B cell (primary cell): ENCODE data around the gene VIPR2. TPM values are rescaled to one million over a fixed set of nuclear protein-coding genes. Genes with fewer than 3 reads are reported as not detected.

Source experiments
- ATAC-seq: fragments of 200-7000 bp; cut with Tn5 transposase; one replicate; pipeline ENCODE4 v1.10.0; 2021; ENCODE audit warnings: low read depth, mild to moderate bottlenecking, moderate number of reproducible peaks, moderate library complexity
- CTCF ChIA-PET: fragments of 350-600 bp; sonication (Branson Sonifier 250); formaldehyde crosslinking; loops from one replicate; lab custom pipeline; 2021; ENCODE audit warnings: antibody characterized with exemption, inconsistent platforms; lab: Charles Lee
- POLR2A ChIA-PET: fragments of 350-600 bp; sonication (Branson Sonifier 250); formaldehyde crosslinking; loops from one replicate; lab custom pipeline; 2021; ENCODE audit warnings: antibody characterized with exemption; lab: Charles Lee
- DNase-seq: peaks from one replicate; pipeline ENCODE4 v3.0.0; 2013
- H2AFZ ChIP-seq: 2 replicates; pipeline ENCODE4 v1.6.1; 2012; ENCODE audit warnings: mild to moderate bottlenecking, low read depth, low read length; ENCODE audit not compliant: insufficient read depth, poor library complexity, severe bottlenecking
- H3K27ac ChIP-seq, 2 donors: 1 replicate in 1 of 2; 2 replicates in 1 of 2; pipeline ENCODE4 v1.5.1; 2012 to 2013; ENCODE audit warnings: low read length in 2 of 2, mild to moderate bottlenecking in 2 of 2, moderate library complexity in 1 of 2
- H3K27me3 ChIP-seq, 4 experiments: fragments of 200-600 bp in 1 of 4; sonication (generic) in 1 of 4; replicated peaks in 1 of 4; 1 replicate in 2 of 4; 2 replicates in 2 of 4; pipeline versions ENCODE4 v1.6.1 to v1.7.0; 2013 to 2016; ENCODE audit warnings: low read length in 3 of 4, mild to moderate bottlenecking in 2 of 4, mixed read lengths in 1 of 4, moderate library complexity in 1 of 4; ENCODE audit not compliant: insufficient read depth in 4 of 4, control insufficient read depth in 3 of 4; ENCODE audit errors: control extremely low read depth in 1 of 4
- H3K36me3 ChIP-seq, 2 experiments: replicated peaks in 1 of 2; 1 replicate in 1 of 2; 2 replicates in 1 of 2; pipeline versions ENCODE4 v1.6.1 to v1.7.1; 2013; ENCODE audit warnings: low read length in 1 of 2; ENCODE audit not compliant: insufficient read depth in 2 of 2, control insufficient read depth in 1 of 2; ENCODE audit errors: control extremely low read depth in 1 of 2, extremely low read depth in 1 of 2
- H3K4me1 ChIP-seq, 2 donors: fragments of 200-600 bp in 1 of 2; sonication (generic) in 1 of 2; 1 replicate in 1 of 2; 2 replicates in 1 of 2; pipeline versions ENCODE4 v1.5.1 to v1.6.1; 2013 to 2017; ENCODE audit warnings: low read length in 2 of 2; ENCODE audit not compliant: control insufficient read depth in 2 of 2, insufficient read depth in 2 of 2
- H3K4me2 ChIP-seq: replicated peaks from 2 replicates; pipeline ENCODE3; 2012; ENCODE audit warnings: mild to moderate bottlenecking, low read depth, low read length; ENCODE audit not compliant: poor library complexity, severe bottlenecking
- H3K4me3 ChIP-seq, 5 experiments: fragments of 200-600 bp in 1 of 5; sonication (generic) in 1 of 5; 1 replicate in 3 of 5; 2 replicates in 2 of 5; pipeline versions ENCODE4 v1.5.1 to v1.7.0; 2011 to 2016; ENCODE audit warnings: low read length in 4 of 5, mild to moderate bottlenecking in 4 of 5, low read depth in 2 of 5, control low read depth in 1 of 5, moderate library complexity in 1 of 5; ENCODE audit not compliant: insufficient read depth in 1 of 5; ENCODE audit errors: control extremely low read depth in 1 of 5, extremely low read depth in 1 of 5
- H3K79me2 ChIP-seq: fragments of 200-600 bp; sonication (generic); one replicate; pipeline ENCODE4 v1.6.0; 2016; ENCODE audit warnings: low read length; ENCODE audit not compliant: control insufficient read depth, insufficient read depth
- H3K9ac ChIP-seq: fragments of 200-600 bp; sonication (generic); 2 replicates; pipeline ENCODE4 v1.6.1; 2017; ENCODE audit warnings: mild to moderate bottlenecking, low read length, moderate library complexity
- H3K9me3 ChIP-seq, 3 donors: one replicate each; pipeline versions ENCODE4 v1.6.1 to v1.7.1; 2013; ENCODE audit warnings: low read length in 2 of 3; ENCODE audit not compliant: control insufficient read depth in 2 of 3, insufficient read depth in 1 of 3; ENCODE audit errors: control extremely low read depth in 1 of 3
- H4K20me1 ChIP-seq: 2 replicates; pipeline ENCODE4 v1.6.0; 2012; ENCODE audit warnings: mild to moderate bottlenecking, low read length; ENCODE audit not compliant: insufficient read depth, control insufficient read depth, poor library complexity, severe bottlenecking
- H3K27ac Mint-ChIP-seq: one replicate; pipeline ENCODE4 v1.8.0; 2021; ENCODE audit warnings: mixed read lengths
- H3K27me3 Mint-ChIP-seq: one replicate; pipeline ENCODE4 v1.8.0; 2021; ENCODE audit warnings: mixed read lengths
- H3K4me1 Mint-ChIP-seq: one replicate; pipeline ENCODE4 v1.8.0; 2021; ENCODE audit warnings: mixed read lengths
- H3K4me3 Mint-ChIP-seq: one replicate; pipeline ENCODE4 v1.8.0; 2021; ENCODE audit warnings: mixed read lengths
- H3K9me3 Mint-ChIP-seq: one replicate; pipeline ENCODE4 v1.8.0; 2022; ENCODE audit warnings: mixed read lengths; ENCODE audit not compliant: insufficient read depth
- CTCF ChIP-seq: fragments of 200-600 bp; IDR thresholded peaks from one replicate; pipeline ENCODE4 v1.8.0; 2022; ENCODE audit warnings: antibody characterized with exemption, mild to moderate bottlenecking
- EZH2 ChIP-seq: IDR thresholded peaks from 2 replicates; pipeline ENCODE4 v1.6.1; 2012; ENCODE audit warnings: borderline replicate concordance, low read depth, mild to moderate bottlenecking, moderate library complexity, low read length; ENCODE audit not compliant: insufficient read depth, poor library complexity, severe bottlenecking
- WGBS: methylation state at CpG from one replicate; pipeline ENCODE4 v1.1.5; 2013; ENCODE audit warnings: missing lambda C conversion rate; ENCODE audit not compliant: insufficient coverage; 5-methylcytosine and 5-hydroxymethylcytosine counted together
- intact Hi-C: fragments of 100-400 bp; cut with micrococcal nuclease; formaldehyde crosslinking; loops from one replicate; pipeline ENCODE4 v1.10.0; 2022
- polyA plus RNA-seq: library from polyadenylated mRNA; depleted of rRNA; stranded (reverse); fragments of >200 nt; gene quantifications from 2 replicates; pipeline ENCODE4 v1.2.3, GENCODE V29; 2012
- total RNA-seq, 2 donors: library from RNA; stranded (reverse); fragments of 120-200 nt in 1 of 2; gene quantifications; 1 replicate in 1 of 2; 2 replicates in 1 of 2; pipeline versions ENCODE4 v1.2.3 to v1.2.4, GENCODE V29; 2013 to 2022

Gene VIPR2
- total and polyA plus RNA-seq, 2 donors (not counting 1 experiment from before 2014, with no cell fraction given): not detected

GRCh38 chr7:159114981-159115380 lies 29.7 kb downstream of the VIPR2 start:
- intact Hi-C loops: no loop called here
- ChIA-PET POLR2A (no interaction called here), CTCF (no interaction called here)
- Histone ChIP-seq H3K79me2 (no peaks in the 10 kb centered on the region), H4K20me1 (no peaks in the 10 kb centered on the region), H3K36me3 (no peaks in the 10 kb centered on the region), H3K27me3 (peaks cover 0 to 12% (median 0%) of the 10 kb centered on the region in 4 experiments), H3K27ac (no peak overlapping the region), H3K9ac (no peak overlapping the region), H3K4me3 (no peak overlapping the region), H3K4me2 (no peak overlapping the region), H3K9me3 (peaks cover 0 to 24% (median 0%) of the 10 kb centered on the region in 3 donors), H3K4me1 (no peaks in the 10 kb centered on the region), H2AFZ (no peak overlapping the region)
- no peaks in the 10 kb centered on the region for H3K9me3 Mint-ChIP-seq
- 50% methylated on average over 1 of the region's 7 CpGs for WGBS
- peaks cover 12% of the 10 kb centered on the region for H3K27me3 Mint-ChIP-seq
- DNase-seq (no peak), ATAC-seq (no peak)
- TF ChIP-seq EZH2 (no peak), CTCF (no peak)
- H3K27ac Mint-ChIP-seq: no peak overlapping the region
- H3K4me1 Mint-ChIP-seq: no peaks in the 10 kb centered on the region
- H3K4me3 Mint-ChIP-seq: no peak overlapping the region

- H3K27ac ChIP-seq: no peak overlapping the region
- Mint-ChIP-seq H3K9me3 (no peaks in the 10 kb centered on the region), H3K27me3 (peaks cover 12% of the 10 kb centered on the region), H3K4me3 (no peak overlapping the region), H3K4me1 (no peaks in the 10 kb centered on the region), H3K27ac (no peak overlapping the region)
- TF ChIP-seq CTCF: no peak
- TF ChIP-seq EZH2: no peak
- H4K20me1 ChIP-seq: no peaks in the 10 kb centered on the region
- peaks cover 0 to 22% (median 0%) of the 10 kb centered on the region in 3 donors for H3K9me3 ChIP-seq
- no peak for ATAC-seq
- H3K36me3 ChIP-seq: no peaks in the 10 kb centered on the region
- H3K79me2 ChIP-seq: no peaks in the 10 kb centered on the region
- intact Hi-C loops: no loop called here
- peaks cover 0 to 12% (median 0%) of the 10 kb centered on the region in 4 experiments for H3K27me3 ChIP-seq
- no peak overlapping the region for H3K9ac ChIP-seq
- H3K4me2 ChIP-seq: no peak overlapping the region
- H2AFZ ChIP-seq: no peak overlapping the region
- 73% methylated on average over 6 of the region's 7 CpGs for WGBS
- ChIA-PET POLR2A (no interaction called here), CTCF (no interaction called here)
- H3K4me1 ChIP-seq: no peaks in the 10 kb centered on the region
- no peak overlapping the region for H3K4me3 ChIP-seq
- no peak for DNase-seq
These were observed 30.6 kb downstream of the VIPR2 start for GRCh38 chr7:159114096-159114495.
